Uterus (tissue), 2 donors: Measurements from ENCODE around the gene DPF3.

ENCODE experiments used
- CTCF ChIP-seq, 4 experiments: fragments of 200-600 bp in 2 of 4; fragments of 450-650 bp in 2 of 4; sonication (generic) in 2 of 4; IDR thresholded peaks; one replicate each; pipeline ENCODE4 v1.5.1; 2016 to 2019; ENCODE audit warnings: antibody characterized with exemption in 4 of 4, mild to moderate bottlenecking in 2 of 4, moderate library complexity in 1 of 4
- POLR2A ChIP-seq, 2 donors: fragments of 450-650 bp; IDR thresholded peaks; one replicate each; pipeline ENCODE4 v1.6.1; 2016; ENCODE audit warnings: antibody characterized with exemption in 2 of 2, mild to moderate bottlenecking in 1 of 2, moderate library complexity in 1 of 2

DNA sequence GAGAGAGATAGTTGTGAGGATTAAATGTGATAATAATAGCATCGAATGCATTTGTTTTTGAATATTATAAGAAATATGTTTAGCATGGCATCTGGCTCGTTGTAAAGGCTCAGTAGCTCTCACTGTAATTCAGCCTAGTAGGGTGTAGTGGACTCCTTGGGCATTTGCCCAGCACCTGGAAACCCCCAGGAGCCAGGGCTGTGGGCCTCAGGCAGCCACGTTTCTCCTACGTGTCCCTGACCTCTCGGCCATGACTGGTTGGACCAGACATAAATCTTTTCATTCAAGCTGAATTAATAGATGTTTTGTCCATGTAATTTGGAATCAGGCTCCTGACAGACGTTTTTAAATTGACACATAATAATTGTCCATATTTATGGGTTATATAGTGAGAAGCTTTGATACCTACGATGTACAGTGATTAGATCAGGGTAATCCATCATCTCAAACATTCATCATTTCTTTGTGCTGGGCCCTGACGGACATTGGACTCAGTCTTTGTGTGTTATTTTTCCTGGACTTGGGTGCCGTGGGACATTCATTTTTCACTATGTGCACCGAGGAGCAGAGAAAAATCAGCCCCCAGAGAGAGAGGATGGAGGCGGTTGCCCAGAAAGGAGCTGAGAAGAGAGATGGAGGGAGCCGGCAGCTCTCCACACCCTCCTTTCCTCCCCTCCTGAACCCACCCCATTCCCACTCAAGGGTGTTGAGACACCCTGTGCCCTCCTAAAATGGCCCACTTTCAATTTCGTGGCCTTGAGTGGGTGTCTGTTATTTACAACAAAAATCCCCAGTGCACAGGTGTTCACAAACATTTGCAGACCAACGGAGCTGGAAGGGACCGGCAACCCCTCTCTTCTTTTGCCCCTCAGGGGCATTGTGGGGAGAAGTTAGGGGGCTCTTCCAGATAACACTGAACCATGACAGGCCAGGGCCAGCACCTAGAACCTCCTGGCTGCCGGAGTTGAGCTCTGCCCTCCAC lies 296.4 kb downstream of the DPF3 start:
- TF ChIP-seq CTCF (IDR thresholded peaks at IDR 0.05) (no peak), POLR2A (IDR thresholded peaks at IDR 0.05) (no peak)
